Measurements from ENCODE around the gene ASPSCR1. TPM values are rescaled to one million over a fixed set of nuclear protein-coding genes. Genes with fewer than 3 reads are reported as not detected.
A peak's percentile ranks its signal among the peaks of the same experiment; 100 is the strongest.

Gene ASPSCR1
- total and polyA plus RNA-seq, 10 of the 15 experiments (the other 5 are each of a cell fraction or from before 2014, with no cell fraction given) = 1.5 to 48.4 (median 25.4) TPM

DNA sequence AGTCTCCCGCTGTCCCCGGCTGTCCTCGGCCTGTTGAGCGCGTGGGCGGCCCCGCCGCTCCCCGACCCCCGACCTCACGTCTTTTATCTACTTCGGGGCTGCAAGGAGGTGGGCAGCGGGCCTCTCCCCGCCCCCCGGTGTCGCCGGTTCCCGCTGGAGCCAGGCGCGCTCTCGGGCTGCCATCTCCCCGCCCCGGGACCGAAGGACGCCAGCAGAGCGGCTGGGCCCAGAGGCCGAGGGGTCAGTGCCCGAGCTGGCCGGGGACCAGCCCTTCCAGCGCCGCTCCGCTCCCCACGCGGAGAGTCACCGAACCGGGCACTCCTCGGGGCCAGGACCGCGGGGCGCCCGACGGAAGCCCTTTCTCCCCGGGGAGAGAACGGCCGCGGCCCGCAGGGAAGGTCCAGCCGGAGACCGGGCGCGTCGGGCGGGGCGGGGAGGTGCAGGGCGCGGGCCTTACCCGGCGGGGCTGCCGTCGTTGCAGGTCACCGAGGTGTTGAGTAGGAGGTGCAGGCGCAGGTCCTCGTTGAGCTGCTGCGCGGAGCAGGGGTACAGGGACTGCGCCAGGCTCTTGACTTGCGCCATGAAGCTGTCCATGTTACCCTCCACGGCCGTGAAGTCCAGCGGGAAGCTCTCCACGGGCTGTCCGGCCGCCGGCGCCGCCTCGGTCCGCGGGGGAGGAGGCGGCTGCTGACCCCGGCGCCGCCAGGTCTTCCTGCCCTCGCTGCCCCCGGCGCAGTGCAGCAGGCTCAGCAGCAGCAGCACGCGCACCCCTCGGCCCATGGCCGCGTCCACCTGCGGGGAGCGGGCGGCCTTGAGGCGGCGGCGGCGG, 17.1 kb upstream of the ASPSCR1 start:
- intact Hi-C loops (cut with micrococcal nuclease; ENCODE audit: unreplicated experiment) = no loop called here
- no peaks in the 10 kb centered on the region for H3K9me3 ChIP-seq (replicated peaks; ENCODE audit: control insufficient read depth, insufficient read depth, low read length)
- ChIA-PET RAD21 (ENCODE audit: unreplicated experiment) (interaction anchor here (1.0 to 3.0 kb wide), 13 partner anchors 8 to 203 kb away, joined by 3 to 68 read pairs (median 4); partner anchors contain the start of genes CENPX, DCXR, LRRC45 and RAC3), POLR2A (interaction anchor here (1.0 to 1.6 kb wide), 2 partner anchors 61 to 70 kb away, joined by 3 to 8 read pairs; no protein-coding TSS in a partner anchor), CTCF (interaction anchor here (0.7 to 2.3 kb wide), 18 partner anchors 7 to 195 kb away, joined by 3 to 89 read pairs (median 4); partner anchors contain the start of genes CENPX, DCXR, LRRC45 and MAFG), SMC1A (ENCODE audit: uncharacterized antibody, unreplicated experiment) (interaction anchor here (0.6 to 1.3 kb wide), 6 partner anchors 14 to 233 kb away, joined by 4 to 8 read pairs (median 4); partner anchors contain the start of genes CENPX and LRRC45)
- in situ Hi-C loops (cut with MboI) = no loop called here
- ATAC-seq (peak; percentile 6; the same call in 2 of the 3 replicates), DNase-seq (ENCODE audit: low read depth, low spot score) (no peak), FAIRE-seq (no peak)
- H3K27ac ChIP-seq (ENCODE audit: control insufficient read depth, insufficient read depth) = no peak overlapping the region
- peak overlapping the region; percentile 39 for H2AFZ ChIP-seq (ENCODE audit: control insufficient read depth, low read depth, low read length)
- H4K20me1 ChIP-seq (ENCODE audit: control insufficient read depth, insufficient read depth) = no peaks in the 10 kb centered on the region
- BruUV-seq (replicated peaks) = no TSS peak
- no peaks in the 10 kb centered on the region for H3K4me1 ChIP-seq (ENCODE audit: control insufficient read depth, insufficient read depth, low read length)
- TF ChIP-seq CREB1 (IDR thresholded peaks at IDR 0.05; ENCODE audit: low read depth) = no peak
- peak; percentile 12; the same call in 1 of the 2 replicates for TF ChIP-seq IKZF1 (conservative IDR thresholded peaks at IDR 0.05)
- TF ChIP-seq SUZ12 (IDR thresholded peaks at IDR 0.05; ENCODE audit: unreplicated experiment) = peak; percentile 70
- H3K9ac ChIP-seq (ENCODE audit: control insufficient read depth, insufficient read depth, low read length) = no peak overlapping the region
- no peak overlapping the region for H3K4me3 ChIP-seq
- peaks cover 8 to 20% of the 10 kb centered on the region in 2 experiments for H3K27me3 ChIP-seq (replicated peaks in 1 of 2; ENCODE audit: control insufficient read depth in 2 of 2, insufficient read depth in 2 of 2, low read length in 1 of 2)
- H3K79me2 ChIP-seq (ENCODE audit: control insufficient read depth, insufficient read depth, low read length) = no peaks in the 10 kb centered on the region
- WGBS (ENCODE audit: insufficient coverage, insufficient replicate concordance, low lambda C conversion rate, missing lambda C conversion rate) = 27% methylated on average over 64 of the region's 98 CpGs
- peak overlapping the region; percentile 74; the same call in 1 of the 2 replicates for H3K4me2 ChIP-seq (ENCODE audit: control insufficient read depth, insufficient read depth)
- H3K36me3 ChIP-seq (ENCODE audit: control insufficient read depth in 2 of 2, insufficient read depth in 2 of 2, low read length in 1 of 2) = no peaks in the 10 kb centered on the region

DNA sequence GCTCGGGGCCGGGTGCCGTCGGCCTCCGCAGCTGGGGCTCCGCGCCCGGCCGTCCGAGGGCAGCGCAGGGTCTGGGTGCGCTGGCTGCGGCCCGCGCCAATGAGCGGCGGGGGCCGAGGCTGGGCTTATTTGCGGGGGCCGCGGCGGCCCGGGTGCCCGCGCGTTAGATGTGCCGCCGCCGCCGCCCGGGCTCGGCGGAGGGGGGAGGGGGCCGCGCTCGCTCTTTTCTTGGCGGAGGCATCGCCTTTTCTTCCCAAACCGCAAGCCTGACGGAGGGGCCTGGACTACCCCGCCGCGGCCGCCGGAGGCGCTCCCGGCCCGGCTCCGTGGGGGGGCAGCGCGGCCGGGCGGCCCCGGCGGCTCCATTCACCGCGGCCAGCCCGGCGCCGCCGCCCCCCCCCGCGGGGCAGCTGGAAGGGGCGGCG, 16.3 kb upstream of the ASPSCR1 start, which contains the start of gene NOTUM:
Gene NOTUM (minus strand): TSS at position 101 of the 425 bp plus-strand sequence. CDS start 278 bp downstream, outside the sequence.
- in situ Hi-C loops (cut with MboI) = no loop called here
- POLR2A ChIA-PET = no interaction called here
- peak within 1 kb of the TSS; percentile 74; the same call in 1 of the 2 replicates for H3K4me2 ChIP-seq (ENCODE audit: control insufficient read depth, insufficient read depth)
- H3K79me2 ChIP-seq (ENCODE audit: control insufficient read depth, insufficient read depth, low read length) = no peaks in the 10 kb centered on the region
- no peak for ATAC-seq
- no peak for DNase-seq (ENCODE audit: low read depth, low spot score)
- no peaks in the 10 kb centered on the region for H3K36me3 ChIP-seq (ENCODE audit: control insufficient read depth in 2 of 2, insufficient read depth in 2 of 2, low read length in 1 of 2)
- no peak within 1 kb of the TSS for H3K9ac ChIP-seq (ENCODE audit: control insufficient read depth, insufficient read depth, low read length)
- no peak within 1 kb of the TSS for H3K27ac ChIP-seq (ENCODE audit: control insufficient read depth, insufficient read depth)
- WGBS (ENCODE audit: insufficient coverage, insufficient replicate concordance, low lambda C conversion rate, missing lambda C conversion rate) = 18% methylated on average over 9 of the region's 65 CpGs
- intact Hi-C loops (cut with micrococcal nuclease; ENCODE audit: unreplicated experiment) = no loop called here
- H4K20me1 ChIP-seq (ENCODE audit: control insufficient read depth, insufficient read depth) = no peaks in the 10 kb centered on the region
- peak within 1 kb of the TSS; percentile 39; the same call in 1 of the 2 replicates for H2AFZ ChIP-seq (ENCODE audit: control insufficient read depth, low read depth, low read length)
- SMC1A ChIA-PET (ENCODE audit: uncharacterized antibody, unreplicated experiment) = no interaction called here
- no peaks in the 10 kb centered on the region for H3K4me1 ChIP-seq (ENCODE audit: control insufficient read depth, insufficient read depth, low read length)
- RAD21 ChIA-PET (ENCODE audit: unreplicated experiment) = interaction anchor here (1.9 to 3.0 kb wide), 3 partner anchors 31 to 60 kb away, joined by 6 to 68 read pairs (median 7); partner anchors contain the start of genes CENPX and LRRC45
- H3K4me3 ChIP-seq = no peak within 1 kb of the TSS
- no TSS peak for BruUV-seq (replicated peaks)
- H3K27me3 ChIP-seq (replicated peaks in 1 of 2; ENCODE audit: control insufficient read depth in 2 of 2, insufficient read depth in 2 of 2, low read length in 1 of 2) = peaks cover 8 to 24% of the 10 kb centered on the region in 2 experiments
- CTCF ChIA-PET = interaction anchor here (0.7 to 2.3 kb wide), 4 partner anchors 23 to 76 kb away, joined by 3 to 89 read pairs (median 8); partner anchors contain the start of genes CENPX, DCXR and LRRC45
- no peaks in the 10 kb centered on the region for H3K9me3 ChIP-seq (replicated peaks; ENCODE audit: control insufficient read depth, insufficient read depth, low read length)
- no peak for FAIRE-seq
- no peak for TF ChIP-seq ZNF384 (IDR thresholded peaks at IDR 0.05; ENCODE audit: borderline replicate concordance, low read depth, low read length)
- TF ChIP-seq PAX8 (IDR thresholded peaks at IDR 0.05) = no peak
- no peak for TF ChIP-seq NFYB (IDR thresholded peaks at IDR 0.05; ENCODE audit: insufficient read depth, low read depth, low read length)
- TF ChIP-seq, protein P1, sequence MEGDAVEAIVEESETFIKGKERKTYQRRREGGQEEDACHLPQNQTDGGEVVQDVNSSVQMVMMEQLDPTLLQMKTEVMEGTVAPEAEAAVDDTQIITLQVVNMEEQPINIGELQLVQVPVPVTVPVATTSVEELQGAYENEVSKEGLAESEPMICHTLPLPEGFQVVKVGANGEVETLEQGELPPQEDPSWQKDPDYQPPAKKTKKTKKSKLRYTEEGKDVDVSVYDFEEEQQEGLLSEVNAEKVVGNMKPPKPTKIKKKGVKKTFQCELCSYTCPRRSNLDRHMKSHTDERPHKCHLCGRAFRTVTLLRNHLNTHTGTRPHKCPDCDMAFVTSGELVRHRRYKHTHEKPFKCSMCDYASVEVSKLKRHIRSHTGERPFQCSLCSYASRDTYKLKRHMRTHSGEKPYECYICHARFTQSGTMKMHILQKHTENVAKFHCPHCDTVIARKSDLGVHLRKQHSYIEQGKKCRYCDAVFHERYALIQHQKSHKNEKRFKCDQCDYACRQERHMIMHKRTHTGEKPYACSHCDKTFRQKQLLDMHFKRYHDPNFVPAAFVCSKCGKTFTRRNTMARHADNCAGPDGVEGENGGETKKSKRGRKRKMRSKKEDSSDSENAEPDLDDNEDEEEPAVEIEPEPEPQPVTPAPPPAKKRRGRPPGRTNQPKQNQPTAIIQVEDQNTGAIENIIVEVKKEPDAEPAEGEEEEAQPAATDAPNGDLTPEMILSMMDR (IDR thresholded peaks at IDR 0.05 in 2 of 3, conservative IDR thresholded peaks at IDR 0.05 in 1 of 3; ENCODE audit: control insufficient read depth in 2 of 3, extremely low read depth in 1 of 3, insufficient read depth in 1 of 3, low read depth in 3 of 3, low read length in 3 of 3) = 0 out of 6 replicates have a peak, but pooled peaks of 1 of the 3 experiments have one; percentile 9
- peak in 1 of 2 experiments; percentile 30; a peak in 1 of 3 replicates for TF ChIP-seq EGR1 (IDR thresholded peaks at IDR 0.05; ENCODE audit: borderline replicate concordance in 1 of 2, low read depth in 2 of 2, low read length in 2 of 2)
- TF ChIP-seq LARP7 (IDR thresholded peaks at IDR 0.05) = no peak
- TF ChIP-seq RAD21 (IDR thresholded peaks at IDR 0.05; ENCODE audit: insufficient read depth, low read depth, low read length) = no peak
- no peak for TF ChIP-seq ZNF207 (IDR thresholded peaks at IDR 0.05; ENCODE audit: borderline replicate concordance)
